GM12801 (cell line): ENCODE data around the gene SMARCC2.

Source experiments
- CTCF ChIP-seq: IDR thresholded peaks from one replicate; pipeline ENCODE4 v1.5.1; 2011; ENCODE audit warnings: control low read depth; ENCODE audit not compliant: insufficient read length; ENCODE audit errors: extremely low read depth

Gene SMARCC2

GRCh38 chr12:56161690-56162351 is 27.5 kb downstream of the SMARCC2 start:
- no peak for TF ChIP-seq CTCF

- TF ChIP-seq CTCF: no peak
Measured at GRCh38 chr12:56160894-56161689, 28.2 kb downstream of the SMARCC2 start.

- TF ChIP-seq CTCF: no peak
Measured at GRCh38 chr12:56160193-56160763, 29.0 kb downstream of the SMARCC2 start.

- TF ChIP-seq CTCF: no peak
Measured at GRCh38 chr12:56159482-56160192, 29.6 kb downstream of the SMARCC2 start.

- no peak for TF ChIP-seq CTCF
Measured at GRCh38 chr12:56158926-56159461, 30.3 kb downstream of the SMARCC2 start.

- no peak for TF ChIP-seq CTCF
Measured at GRCh38 chr12:56158029-56158925, 31.0 kb downstream of the SMARCC2 start, which contains the start of gene MYL6. TSS of gene MYL6 (plus strand) at chr12:56158359. CDS start at chr12:56158402, 43 bp downstream.
